22Rv1 (cell line): ENCODE data around the gene ZNF429.

ENCODE experiments used
- ZFX ChIP-seq: fragments of 450-650 bp; IDR thresholded peaks from 2 replicates; pipeline ENCODE4 v1.6.1; 2017; ENCODE audit warnings: antibody characterized with exemption, borderline replicate concordance
- TF ChIP-seq, protein P1 (sequence below): fragments of 450-650 bp; IDR thresholded peaks from 2 replicates; pipeline ENCODE4 v1.5.1; 2017; ENCODE audit warnings: mild to moderate bottlenecking

- TF ChIP-seq, protein P1, sequence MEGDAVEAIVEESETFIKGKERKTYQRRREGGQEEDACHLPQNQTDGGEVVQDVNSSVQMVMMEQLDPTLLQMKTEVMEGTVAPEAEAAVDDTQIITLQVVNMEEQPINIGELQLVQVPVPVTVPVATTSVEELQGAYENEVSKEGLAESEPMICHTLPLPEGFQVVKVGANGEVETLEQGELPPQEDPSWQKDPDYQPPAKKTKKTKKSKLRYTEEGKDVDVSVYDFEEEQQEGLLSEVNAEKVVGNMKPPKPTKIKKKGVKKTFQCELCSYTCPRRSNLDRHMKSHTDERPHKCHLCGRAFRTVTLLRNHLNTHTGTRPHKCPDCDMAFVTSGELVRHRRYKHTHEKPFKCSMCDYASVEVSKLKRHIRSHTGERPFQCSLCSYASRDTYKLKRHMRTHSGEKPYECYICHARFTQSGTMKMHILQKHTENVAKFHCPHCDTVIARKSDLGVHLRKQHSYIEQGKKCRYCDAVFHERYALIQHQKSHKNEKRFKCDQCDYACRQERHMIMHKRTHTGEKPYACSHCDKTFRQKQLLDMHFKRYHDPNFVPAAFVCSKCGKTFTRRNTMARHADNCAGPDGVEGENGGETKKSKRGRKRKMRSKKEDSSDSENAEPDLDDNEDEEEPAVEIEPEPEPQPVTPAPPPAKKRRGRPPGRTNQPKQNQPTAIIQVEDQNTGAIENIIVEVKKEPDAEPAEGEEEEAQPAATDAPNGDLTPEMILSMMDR = no peak
- no peak for TF ChIP-seq ZFX
These were observed 17.4 kb upstream of the ZNF429 start for GRCh38 chr19:21487969-21488368.
